HCT116 (cell line): ENCODE results near the gene CARD9. TPM values are rescaled to one million over a fixed set of nuclear protein-coding genes. Genes with fewer than 3 reads are reported as not detected.
"Not testable (repeated sequence)": the region's sequence is repeated elsewhere in the genome, so short reads cannot be mapped to it uniquely, and the experiment has no call there.

Experiments
- ATAC-seq: fragments of 200-7000 bp; cut with Tn5 transposase; 2 replicates; pipeline ENCODE4 v1.9.1; 2020; ENCODE audit warnings: mild to moderate bottlenecking, moderate library complexity
- BruUV-seq: library from RNA; stranded (reverse); fragments of 400-500 nt; replicated peaks from 2 replicates; lab custom pipeline; 2021; lab: Mats Ljungman, UMichigan
- CTCF ChIA-PET: fragments of 300-600 bp; sonication (Branson Sonifier 250); formaldehyde crosslinking; loops from one replicate; lab custom pipeline; 2021; ENCODE audit warnings: antibody characterized with exemption; lab: Charles Lee
- POLR2A ChIA-PET: fragments of 300-600, 350-600 bp; sonication (Branson Sonifier 250); formaldehyde crosslinking; loops from one replicate; lab custom pipeline; 2021; ENCODE audit warnings: antibody characterized with exemption; lab: Charles Lee
- RAD21 ChIA-PET, 2 experiments: fragments of 300-600 bp; sonication (Branson Sonifier 250); formaldehyde crosslinking; loops; one replicate each; lab custom pipeline; 2023; ENCODE audit warnings: low total read pairs in 2 of 2; ENCODE audit not compliant: uncharacterized antibody in 2 of 2, unreplicated experiment in 2 of 2, low non-redundant PET in 1 of 2; lab: Charles Lee
- DNase-seq: peaks from one replicate; pipeline ENCODE4 v3.0.0-alpha.2; 2010; ENCODE audit warnings: low read depth, low spot score
- H2AFZ ChIP-seq: fragments of 200-600 bp; shearing (Covaris generic), sonication (generic); 2 replicates; pipeline ENCODE4 v1.6.1; 2017; ENCODE audit warnings: low read depth, mixed run types, mixed read lengths, antibody characterized with exemption, low read length; ENCODE audit not compliant: poor library complexity, severe bottlenecking
- H3K27ac ChIP-seq: 2 replicates; pipeline ENCODE4 v1.5.1; 2012; ENCODE audit warnings: low read depth, low read length
- H3K27me3 ChIP-seq: fragments of 200-600 bp; sonication (generic); 2 replicates; pipeline ENCODE4 v1.6.1; 2016; ENCODE audit warnings: mixed run types, low read length, mixed read lengths; ENCODE audit not compliant: insufficient read depth
- H3K36me3 ChIP-seq, 2 experiments: fragments of 200-500 bp in 1 of 2; fragments of 200-600 bp in 1 of 2; sonication (Bioruptor generic) in 1 of 2; sonication (generic) in 1 of 2; 2 replicates each; pipeline versions ENCODE4 v1.5.1 to v1.6.1; 2014 to 2016; ENCODE audit warnings: low read length in 2 of 2, inconsistent platforms in 1 of 2, mixed read lengths in 1 of 2, mixed run types in 1 of 2; ENCODE audit not compliant: insufficient read depth in 2 of 2, control insufficient read depth in 1 of 2
- H3K4me1 ChIP-seq, 2 experiments: fragments of 200-600 bp in 1 of 2; sonication (generic) in 1 of 2; 2 replicates each; pipeline versions ENCODE4 v1.5.1 to v1.6.1; 2012 to 2017; ENCODE audit warnings: low read length in 2 of 2, inconsistent platforms in 1 of 2, mild to moderate bottlenecking in 1 of 2, mixed read lengths in 1 of 2, mixed run types in 1 of 2, moderate library complexity in 1 of 2; ENCODE audit not compliant: insufficient read depth in 2 of 2, control insufficient read depth in 1 of 2
- H3K4me2 ChIP-seq: fragments of 200-600 bp; sonication (generic); 2 replicates; pipeline ENCODE4 v1.6.1; 2017; ENCODE audit warnings: mixed run types, low read length, mixed read lengths
- H3K4me3 ChIP-seq, 2 experiments: fragments of 200-600 bp in 1 of 2; sonication (generic) in 1 of 2; replicated peaks in 1 of 2; 2 replicates each; pipeline ENCODE4 v1.5.1; 2011 to 2016; ENCODE audit warnings: low read length in 2 of 2, control low read depth in 1 of 2, low read depth in 1 of 2, mild to moderate bottlenecking in 1 of 2, mixed read lengths in 1 of 2, mixed run types in 1 of 2
- H3K79me2 ChIP-seq: fragments of 200-600 bp; sonication (generic); 2 replicates; pipeline ENCODE4 v1.6.1; 2017; ENCODE audit warnings: mild to moderate bottlenecking, mixed run types, low read length, moderate library complexity, mixed read lengths; ENCODE audit not compliant: insufficient read depth
- H3K9ac ChIP-seq: fragments of 200-600 bp; sonication (generic); 2 replicates; pipeline ENCODE4 v1.6.1; 2016; ENCODE audit warnings: low read length, mixed read lengths
- H3K9me2 ChIP-seq: fragments of 200-600 bp; sonication (generic), shearing (Covaris generic); 2 replicates; pipeline ENCODE4 v1.6.1; 2017; ENCODE audit warnings: mixed run types, mild to moderate bottlenecking, moderate library complexity; ENCODE audit not compliant: insufficient read depth
- H3K9me3 ChIP-seq, 2 experiments: fragments of 200-500 bp in 1 of 2; fragments of 200-600 bp in 1 of 2; sonication (Bioruptor generic) in 1 of 2; sonication (generic) in 1 of 2; 2 replicates each; pipeline ENCODE4 v1.6.1; 2014 to 2017; ENCODE audit warnings: low read length in 2 of 2, mixed read lengths in 2 of 2, inconsistent platforms in 1 of 2, low read depth in 1 of 2, mild to moderate bottlenecking in 1 of 2, mixed run types in 1 of 2, moderate library complexity in 1 of 2; ENCODE audit not compliant: control insufficient read depth in 1 of 2, insufficient read depth in 1 of 2
- H4K20me1 ChIP-seq: fragments of 200-600 bp; sonication (generic), shearing (Covaris generic); 2 replicates; pipeline ENCODE4 v1.6.1; 2017; ENCODE audit warnings: mixed run types, mild to moderate bottlenecking, moderate library complexity; ENCODE audit not compliant: insufficient read depth
- ELF1 ChIP-seq: IDR thresholded peaks from 2 replicates; pipeline ENCODE4 v1.6.1; 2012; ENCODE audit warnings: low read depth, borderline replicate concordance
- EZH2 ChIP-seq: fragments of 200-600 bp; sonication (generic); IDR thresholded peaks from 2 replicates; pipeline ENCODE4 v1.6.1; 2017; ENCODE audit warnings: antibody characterized with exemption, mixed run types
- ZFX ChIP-seq: fragments of 450-650 bp; IDR thresholded peaks from 2 replicates; pipeline ENCODE4 v1.6.1; 2017
- intact Hi-C: fragments of 100-400 bp; cut with micrococcal nuclease; formaldehyde crosslinking; loops from 2 replicates; pipeline ENCODE4 v1.10.0; 2022
- total RNA-seq: library from RNA; stranded (reverse); gene quantifications from one replicate; pipeline ENCODE4 v1.2.1, GENCODE V29; 2021; ENCODE audit not compliant: unreplicated experiment
- TF ChIP-seq, protein P1 (sequence below): IDR thresholded peaks from 2 replicates; pipeline ENCODE4 v1.6.1; 2012
- TF ChIP-seq, protein P2 (sequence below): IDR thresholded peaks from 2 replicates; pipeline ENCODE4 v1.6.1; 2012; ENCODE audit warnings: low read depth

The CARD9 gene
- total RNA-seq, 1 experiment from 2014 or later = 1.2 TPM

DNA sequence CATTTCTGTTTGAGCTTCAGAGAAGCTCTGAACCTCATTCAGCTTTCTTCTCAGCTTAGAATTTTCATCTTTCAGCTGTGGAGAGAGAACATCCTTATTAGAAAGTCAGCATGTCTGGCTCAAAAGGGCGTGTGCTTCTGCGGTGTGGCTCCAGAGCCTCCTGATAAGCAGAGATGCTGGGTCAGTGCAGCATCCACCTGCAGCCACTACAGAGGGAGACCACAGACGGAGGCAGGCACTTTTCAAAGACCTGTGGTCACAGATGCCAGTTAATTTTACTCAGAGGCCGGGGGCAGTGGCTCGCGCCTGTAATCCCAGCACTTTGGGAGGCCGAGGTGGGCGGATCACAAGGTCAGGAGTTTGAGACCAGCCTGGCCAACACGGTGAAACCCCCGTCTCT, 32.4 kb upstream of the CARD9 start:
- POLR2A ChIA-PET, H3K9me3 ChIP-seq, H3K9ac ChIP-seq, H3K9me2 ChIP-seq, H3K27me3 ChIP-seq, BruUV-seq, intact Hi-C loops, H4K20me1 ChIP-seq, H3K27ac ChIP-seq, ATAC-seq, H3K4me3 ChIP-seq, H3K4me2 ChIP-seq, RAD21 ChIA-PET, DNase-seq, H2AFZ ChIP-seq, CTCF ChIA-PET: not testable (repeated sequence)
- Histone ChIP-seq H3K79me2 (peaks cover 41% of the 10 kb centered on the region), H3K36me3 (peaks cover 32 to 39% of the 10 kb centered on the region in 2 experiments; a peak in 3 of 4 replicates), H3K4me1 (peaks cover 4 to 15% of the 10 kb centered on the region in 2 experiments)

DNA sequence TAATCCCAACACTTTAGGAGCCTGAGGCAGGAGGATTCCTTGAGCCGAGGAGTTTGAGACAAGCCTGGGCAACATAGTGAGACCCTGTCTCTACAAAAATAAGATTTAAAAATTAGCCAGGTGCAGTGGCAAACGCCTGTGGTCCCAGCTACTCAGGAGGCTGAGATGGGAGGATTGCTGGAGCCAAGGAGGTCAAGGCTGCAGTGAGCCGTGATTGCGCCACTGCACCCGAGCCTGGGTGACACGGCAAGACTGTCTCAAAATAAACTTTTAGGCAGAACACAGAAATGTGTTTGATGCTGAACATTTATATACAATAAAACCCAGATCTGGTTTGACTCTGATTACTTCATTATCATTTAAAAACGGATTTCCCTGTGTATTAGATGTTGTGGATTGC, 32.0 kb upstream of the CARD9 start:
- no peak overlapping the region for H3K9ac ChIP-seq
- peaks cover 4 to 19% of the 10 kb centered on the region in 2 experiments for H3K4me1 ChIP-seq
- H3K27me3 ChIP-seq = no peaks in the 10 kb centered on the region
- H3K9me2 ChIP-seq = no peaks in the 10 kb centered on the region
- intact Hi-C loops = no loop called here
- H4K20me1 ChIP-seq = no peaks in the 10 kb centered on the region
- peaks cover 32 to 39% of the 10 kb centered on the region in 2 experiments; a peak in 3 of 4 replicates for H3K36me3 ChIP-seq
- no TSS peak for BruUV-seq
- H3K27ac ChIP-seq = no peak overlapping the region
- no peak for ATAC-seq
- POLR2A ChIA-PET = no interaction called here
- DNase-seq = no peak
- CTCF ChIA-PET = no interaction called here
- H3K9me3 ChIP-seq = no peaks in the 10 kb centered on the region
- no peak overlapping the region for H3K4me2 ChIP-seq
- TF ChIP-seq, protein P1, sequence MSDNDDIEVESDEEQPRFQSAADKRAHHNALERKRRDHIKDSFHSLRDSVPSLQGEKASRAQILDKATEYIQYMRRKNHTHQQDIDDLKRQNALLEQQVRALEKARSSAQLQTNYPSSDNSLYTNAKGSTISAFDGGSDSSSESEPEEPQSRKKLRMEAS = no peak
- TF ChIP-seq EZH2 = no peak
- TF ChIP-seq, protein P2, sequence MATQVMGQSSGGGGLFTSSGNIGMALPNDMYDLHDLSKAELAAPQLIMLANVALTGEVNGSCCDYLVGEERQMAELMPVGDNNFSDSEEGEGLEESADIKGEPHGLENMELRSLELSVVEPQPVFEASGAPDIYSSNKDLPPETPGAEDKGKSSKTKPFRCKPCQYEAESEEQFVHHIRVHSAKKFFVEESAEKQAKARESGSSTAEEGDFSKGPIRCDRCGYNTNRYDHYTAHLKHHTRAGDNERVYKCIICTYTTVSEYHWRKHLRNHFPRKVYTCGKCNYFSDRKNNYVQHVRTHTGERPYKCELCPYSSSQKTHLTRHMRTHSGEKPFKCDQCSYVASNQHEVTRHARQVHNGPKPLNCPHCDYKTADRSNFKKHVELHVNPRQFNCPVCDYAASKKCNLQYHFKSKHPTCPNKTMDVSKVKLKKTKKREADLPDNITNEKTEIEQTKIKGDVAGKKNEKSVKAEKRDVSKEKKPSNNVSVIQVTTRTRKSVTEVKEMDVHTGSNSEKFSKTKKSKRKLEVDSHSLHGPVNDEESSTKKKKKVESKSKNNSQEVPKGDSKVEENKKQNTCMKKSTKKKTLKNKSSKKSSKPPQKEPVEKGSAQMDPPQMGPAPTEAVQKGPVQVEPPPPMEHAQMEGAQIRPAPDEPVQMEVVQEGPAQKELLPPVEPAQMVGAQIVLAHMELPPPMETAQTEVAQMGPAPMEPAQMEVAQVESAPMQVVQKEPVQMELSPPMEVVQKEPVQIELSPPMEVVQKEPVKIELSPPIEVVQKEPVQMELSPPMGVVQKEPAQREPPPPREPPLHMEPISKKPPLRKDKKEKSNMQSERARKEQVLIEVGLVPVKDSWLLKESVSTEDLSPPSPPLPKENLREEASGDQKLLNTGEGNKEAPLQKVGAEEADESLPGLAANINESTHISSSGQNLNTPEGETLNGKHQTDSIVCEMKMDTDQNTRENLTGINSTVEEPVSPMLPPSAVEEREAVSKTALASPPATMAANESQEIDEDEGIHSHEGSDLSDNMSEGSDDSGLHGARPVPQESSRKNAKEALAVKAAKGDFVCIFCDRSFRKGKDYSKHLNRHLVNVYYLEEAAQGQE = no peak
- no peak for TF ChIP-seq ELF1
- TF ChIP-seq ZFX = no peak
- RAD21 ChIA-PET = no interaction called here
- H2AFZ ChIP-seq = no peak overlapping the region
- H3K79me2 ChIP-seq = peaks cover 37% of the 10 kb centered on the region
- no peak overlapping the region for H3K4me3 ChIP-seq
